H1 (cell line): ENCODE results near the gene TACR2. TPM values are rescaled to one million over a fixed set of nuclear protein-coding genes. Genes with fewer than 3 reads are reported as not detected.
A peak's percentile ranks its signal among the peaks of the same experiment; 100 is the strongest.

Experiments
- CTCF ChIA-PET: fragments of 300-600 bp; sonication (Branson Sonifier 250); formaldehyde crosslinking; loops from one replicate; lab custom pipeline; 2021; ENCODE audit not compliant: partially characterized antibody; lab: Charles Lee
- POLR2A ChIA-PET: fragments of 300-600 bp; sonication (Branson Sonifier 250); formaldehyde crosslinking; loops from one replicate; lab custom pipeline; 2021; ENCODE audit warnings: inconsistent platforms; ENCODE audit not compliant: partially characterized antibody; lab: Charles Lee
- DNase-seq, 2 experiments: peaks; one replicate each; pipeline versions ENCODE4 v3.0.0 to v3.0.0-alpha.2; 2010 to 2022; ENCODE audit warnings: low spot score in 2 of 2, low read depth in 1 of 2, mixed read lengths in 1 of 2
- FAIRE-seq: peaks from 2 replicates; lab custom pipeline; 2011; peaks lifted over from hg19 to GRCh38; lab: Jason Lieb, UNC
- H2AFZ ChIP-seq: 2 replicates; pipeline ENCODE4 v1.8.1; 2012; ENCODE audit warnings: low read length, inconsistent platforms
- H2AK5ac ChIP-seq: 2 replicates; pipeline ENCODE4 v1.6.1; 2013; ENCODE audit warnings: low read depth, low read length
- H2BK120ac ChIP-seq: replicated peaks from 2 replicates; pipeline ENCODE3; 2013; ENCODE audit warnings: low read depth, low read length, inconsistent platforms
- H2BK12ac ChIP-seq: 2 replicates; pipeline ENCODE4 v1.6.1; 2013; ENCODE audit warnings: low read depth, low read length
- H2BK15ac ChIP-seq: 2 replicates; pipeline ENCODE4 v1.6.1; 2013; ENCODE audit warnings: low read length
- H2BK20ac ChIP-seq: 2 replicates; pipeline ENCODE4 v1.6.1; 2013; ENCODE audit warnings: low read length
- H2BK5ac ChIP-seq: 2 replicates; pipeline ENCODE4 v1.6.1; 2013; ENCODE audit warnings: low read depth, low read length
- H3K14ac ChIP-seq: 2 replicates; pipeline ENCODE4 v1.6.1; 2013; ENCODE audit warnings: inconsistent platforms; ENCODE audit not compliant: insufficient read length
- H3K18ac ChIP-seq: 2 replicates; pipeline ENCODE4 v1.6.1; 2013; ENCODE audit warnings: low read length; ENCODE audit errors: extremely low read depth
- H3K23ac ChIP-seq: 2 replicates; pipeline ENCODE4 v1.6.1; 2013; ENCODE audit warnings: inconsistent platforms; ENCODE audit not compliant: insufficient read length
- H3K23me2 ChIP-seq: 2 replicates; pipeline ENCODE4 v1.6.1; 2013; ENCODE audit warnings: low read depth, low read length
- H3K27ac ChIP-seq: 2 replicates; pipeline ENCODE4 v1.6.1; 2011; ENCODE audit warnings: low read depth, low read length, inconsistent platforms
- H3K27me3 ChIP-seq, 4 experiments: replicated peaks in 1 of 4; 1 replicate in 1 of 4; 2 replicates in 3 of 4; pipeline versions ENCODE4 v1.6.1 to v1.8.1; 2011 to 2013; ENCODE audit warnings: low read length in 3 of 4, mild to moderate bottlenecking in 3 of 4, inconsistent platforms in 2 of 4, mixed read lengths in 2 of 4, moderate library complexity in 1 of 4; ENCODE audit not compliant: control insufficient read depth in 3 of 4, insufficient read depth in 3 of 4; ENCODE audit errors: extremely low read depth in 1 of 4
- H3K36me3 ChIP-seq, 4 experiments: 2 replicates each; pipeline versions ENCODE4 v1.6.1 to v1.8.1; 2011 to 2013; ENCODE audit warnings: mild to moderate bottlenecking in 4 of 4, low read length in 3 of 4, moderate library complexity in 2 of 4, control low read depth in 1 of 4, inconsistent platforms in 1 of 4; ENCODE audit not compliant: insufficient read depth in 4 of 4, control insufficient read depth in 2 of 4
- H3K4ac ChIP-seq: replicated peaks from 2 replicates; pipeline ENCODE3; 2013; ENCODE audit warnings: low read length, low read depth, mixed read lengths, inconsistent platforms; ENCODE audit not compliant: insufficient read length
- H3K4me1 ChIP-seq, 4 experiments: replicated peaks in 1 of 4; 1 replicate in 1 of 4; 2 replicates in 3 of 4; pipeline versions ENCODE4 v1.6.1 to v1.8.1; 2011 to 2013; ENCODE audit warnings: low read length in 3 of 4, inconsistent platforms in 2 of 4, mixed read lengths in 1 of 4; ENCODE audit not compliant: insufficient read depth in 4 of 4, control insufficient read depth in 3 of 4
- H3K4me2 ChIP-seq, 2 experiments: 2 replicates each; pipeline versions ENCODE4 v1.6.1 to v1.8.1; 2011 to 2013; ENCODE audit warnings: low read depth in 2 of 2, low read length in 2 of 2, control low read depth in 1 of 2, inconsistent platforms in 1 of 2, mild to moderate bottlenecking in 1 of 2; ENCODE audit not compliant: insufficient read depth in 1 of 2
- H3K4me3 ChIP-seq, 4 experiments: fragments of 200-600, 300-600 bp in 1 of 4; sonication (generic), shearing (Covaris generic), sonication (Bioruptor Twin) in 1 of 4; 2 replicates each; pipeline versions ENCODE4 v1.5.1 to v1.8.1; 2011 to 2016; ENCODE audit warnings: low read length in 4 of 4, low read depth in 3 of 4, control low read depth in 2 of 4, inconsistent platforms in 2 of 4, mild to moderate bottlenecking in 2 of 4, mixed read lengths in 1 of 4, moderate library complexity in 1 of 4; ENCODE audit not compliant: insufficient read depth in 2 of 4; ENCODE audit errors: extremely low read depth in 1 of 4
- H3K56ac ChIP-seq: replicated peaks from 2 replicates; pipeline ENCODE3; 2013; ENCODE audit warnings: low read depth, mild to moderate bottlenecking, mixed read lengths, low read length, inconsistent platforms; ENCODE audit not compliant: insufficient read length
- H3K79me1 ChIP-seq: 2 replicates; pipeline ENCODE4 v1.6.1; 2013; ENCODE audit warnings: low read depth, low read length, control low read depth
- H3K79me2 ChIP-seq, 2 experiments: 2 replicates each; pipeline versions ENCODE4 v1.6.1 to v1.8.1; 2012 to 2013; ENCODE audit warnings: low read length in 2 of 2, mild to moderate bottlenecking in 2 of 2, inconsistent platforms in 1 of 2; ENCODE audit not compliant: insufficient read depth in 2 of 2, control insufficient read depth in 1 of 2
- H3K9ac ChIP-seq, 4 experiments: replicated peaks in 1 of 4; 1 replicate in 1 of 4; 2 replicates in 3 of 4; pipeline versions ENCODE4 v1.6.1 to v1.8.1; 2011 to 2013; ENCODE audit warnings: low read depth in 3 of 4, low read length in 3 of 4, control low read depth in 2 of 4, mild to moderate bottlenecking in 2 of 4, moderate library complexity in 2 of 4, inconsistent platforms in 1 of 4; ENCODE audit errors: extremely low read depth in 1 of 4
- H3K9me3 ChIP-seq, 2 experiments: 2 replicates each; pipeline versions ENCODE4 v1.6.1 to v1.8.1; 2012 to 2013; ENCODE audit warnings: mild to moderate bottlenecking in 2 of 2, moderate library complexity in 2 of 2, control low read depth in 1 of 2, inconsistent platforms in 1 of 2, low read depth in 1 of 2, low read length in 1 of 2, mixed read lengths in 1 of 2; ENCODE audit not compliant: insufficient read depth in 2 of 2
- H4K20me1 ChIP-seq, 2 experiments: replicated peaks in 1 of 2; 2 replicates each; pipeline versions ENCODE3 to v1.8.1; 2011 to 2013; ENCODE audit warnings: inconsistent platforms in 2 of 2, low read length in 2 of 2, mild to moderate bottlenecking in 1 of 2; ENCODE audit not compliant: insufficient read depth in 2 of 2, control insufficient read depth in 1 of 2
- H4K5ac ChIP-seq: 2 replicates; pipeline ENCODE4 v1.6.1; 2013; ENCODE audit warnings: low read length, low read depth, mixed read lengths, inconsistent platforms; ENCODE audit not compliant: insufficient read length
- H4K8ac ChIP-seq: 2 replicates; pipeline ENCODE4 v1.8.0; 2013; ENCODE audit warnings: mild to moderate bottlenecking, moderate library complexity, low read length, inconsistent platforms; ENCODE audit not compliant: insufficient read depth; ENCODE audit errors: extremely low read depth
- H4K91ac ChIP-seq: replicated peaks from 2 replicates; pipeline ENCODE3; 2013; ENCODE audit warnings: low read length, mixed read lengths, inconsistent platforms; ENCODE audit not compliant: insufficient read length
- ATF2 ChIP-seq: IDR thresholded peaks from 2 replicates; pipeline ENCODE4 v1.6.1; 2012; ENCODE audit warnings: low read length, inconsistent platforms
- ATF3 ChIP-seq: IDR thresholded peaks from 2 replicates; pipeline ENCODE4 v1.6.1; 2011; ENCODE audit warnings: low read depth, mild to moderate bottlenecking, low read length; ENCODE audit not compliant: insufficient read depth
- CBX5 ChIP-seq: fragments of 300-800, 300-1000 bp; sonication (generic); IDR thresholded peaks from 2 replicates; pipeline ENCODE4 v1.7.1; 2016; ENCODE audit warnings: antibody characterized with exemption, low read length, low read depth
- EGR1 ChIP-seq: IDR thresholded peaks from 2 replicates; pipeline ENCODE4 v1.6.1; 2011; ENCODE audit warnings: low read depth, low read length, borderline replicate concordance
- HDAC2 ChIP-seq, 2 experiments: fragments of 300-600 bp in 1 of 2; sonication (generic) in 1 of 2; IDR thresholded peaks; 2 replicates each; pipeline ENCODE4 v1.6.1; 2011 to 2012; ENCODE audit warnings: low read depth in 2 of 2, low read length in 2 of 2, mild to moderate bottlenecking in 2 of 2, moderate library complexity in 2 of 2, borderline replicate concordance in 1 of 2, inconsistent platforms in 1 of 2
- NRF1 ChIP-seq: IDR thresholded peaks from 2 replicates; pipeline ENCODE4 v1.6.1; 2011; ENCODE audit warnings: mild to moderate bottlenecking, low read depth, low read length, improper control_type of control experiment
- PHF8 ChIP-seq: fragments of 200-600 bp; sonication (generic); conservative IDR thresholded peaks from 2 replicates; pipeline ENCODE4 v1.7.1; 2012; ENCODE audit warnings: low read depth, mild to moderate bottlenecking, inconsistent platforms, low read length, moderate library complexity
- SIN3A ChIP-seq, 2 experiments: IDR thresholded peaks in 1 of 2; conservative IDR thresholded peaks in 1 of 2; 2 replicates each; pipeline ENCODE4 v1.6.1; 2011 to 2012; ENCODE audit warnings: low read length in 2 of 2, improper control_type of control experiment in 1 of 2, low read depth in 1 of 2, mild to moderate bottlenecking in 1 of 2
- TAF7 ChIP-seq: optimal IDR thresholded peaks from 2 replicates; pipeline ENCODE3; 2011; ENCODE audit warnings: low read depth, mild to moderate bottlenecking, inconsistent platforms, low read length, moderate library complexity, borderline replicate concordance
- TBP ChIP-seq: IDR thresholded peaks from 2 replicates; pipeline ENCODE4 v1.6.1; 2011; ENCODE audit warnings: low read depth, low read length, improper control_type of control experiment
- WGBS, 2 experiments: shearing (Covaris generic) in 1 of 2; methylation state at CpG; one replicate each; pipeline versions ENCODE4 v1.1.6 to v1.1.7; 2013 to 2015; ENCODE audit warnings: low lambda C conversion rate in 2 of 2, mixed read lengths in 2 of 2, inconsistent platforms in 1 of 2, low coverage in 1 of 2, missing lambda C conversion rate in 1 of 2; ENCODE audit not compliant: insufficient replicate concordance in 2 of 2, insufficient coverage in 1 of 2, insufficient read length in 1 of 2; ENCODE audit errors: extremely low coverage in 1 of 2, missing lambda C conversion rate in 1 of 2; 5-methylcytosine and 5-hydroxymethylcytosine counted together
- polyA plus RNA-seq, 7 experiments: library from polyadenylated mRNA; depleted of rRNA in 3 of 7; stranded (reverse) in 5 of 7; unstranded in 2 of 7; fragments of >200 nt in 5 of 7; fragments of 200-250 nt in 2 of 7; gene quantifications; 1 replicate in 5 of 7; 2 replicates in 1 of 7; 4 replicates in 1 of 7; pipeline versions ENCODE4 v1.2.1 to v1.2.3, GENCODE V29; 2011 to 2013; ENCODE audit warnings: missing spikeins in 2 of 7, mixed read lengths in 2 of 7
- total RNA-seq: library from RNA; stranded (reverse); fragmentation: NEBNext Ultra II Directional; extraction: Animal tissue kit (Norgen Biotek cat#: 25700); gene quantifications from 2 replicates; pipeline ENCODE4 v1.2.1, GENCODE V29; 2021

Gene TACR2
- total and polyA plus RNA-seq, 2 of the 8 experiments (the other 6 are each of a cell fraction or from before 2014, with no cell fraction given) = 0.06 TPM; not detected in 1

GRCh38 chr10:69412232-69412790 is 4.4 kb downstream of the TACR2 start:
- no peak overlapping the region for H3K9ac ChIP-seq
- ChIA-PET POLR2A (interaction anchor here (1.5 to 1.7 kb wide), 2 partner anchors 12 to 36 kb away, joined by 4 to 5 read pairs; no protein-coding TSS in a partner anchor), CTCF (interaction anchor here (0.7 to 3.5 kb wide), 8 partner anchors 11 to 223 kb away, joined by 3 to 28 read pairs (median 3); no protein-coding TSS in a partner anchor)
- no peak overlapping the region for H4K8ac ChIP-seq
- no peak overlapping the region for H4K5ac ChIP-seq
- H3K27ac ChIP-seq = no peak overlapping the region
- H3K4me1 ChIP-seq = peaks cover 0 to 3% (median under 1%) of the 10 kb centered on the region in 4 experiments; a peak in 2 of 7 replicates
- no peak overlapping the region for H3K4ac ChIP-seq
- H4K20me1 ChIP-seq = no peaks in the 10 kb centered on the region
- no peaks in the 10 kb centered on the region for H3K36me3 ChIP-seq
- H3K27me3 ChIP-seq = no peaks in the 10 kb centered on the region
- H3K23ac ChIP-seq = no peak overlapping the region
- H3K23me2 ChIP-seq = no peaks in the 10 kb centered on the region
- peak overlapping the region; percentile 33; the same call in 1 of the 2 replicates for H2BK12ac ChIP-seq
- WGBS, 2 experiments = 84% methylated on average over 3 of the region's 3 CpGs; no CpG with 5 or more reads in 1 of the 2 experiments
- no peak overlapping the region for H2BK15ac ChIP-seq
- no peak overlapping the region for H3K4me2 ChIP-seq
- H3K9me3 ChIP-seq = no peaks in the 10 kb centered on the region
- H2BK5ac ChIP-seq = no peak overlapping the region
- H3K56ac ChIP-seq = no peak overlapping the region
- DNase-seq (no peak), FAIRE-seq (no peak)
- no peak overlapping the region for H2AFZ ChIP-seq
- no peak overlapping the region for H2BK20ac ChIP-seq
- H3K4me3 ChIP-seq = no peak overlapping the region
- no peak overlapping the region for H2BK120ac ChIP-seq
- H3K79me1 ChIP-seq = no peaks in the 10 kb centered on the region
- no peak overlapping the region for H3K14ac ChIP-seq
- H4K91ac ChIP-seq = no peak overlapping the region
- H2AK5ac ChIP-seq = 0 out of 2 replicates have a peak overlapping the region, but pooled peaks have one; percentile 33
- no peaks in the 10 kb centered on the region for H3K79me2 ChIP-seq
- no peak overlapping the region for H3K18ac ChIP-seq
- TF ChIP-seq ATF3 (no peak), TBP (no peak), NRF1 (no peak), PHF8 (no peak), TAF7 (no peak), EGR1 (no peak), HDAC2 (IDR thresholded peaks at IDR 0.05; ENCODE audit: borderline replicate concordance in 1 of 2, low read depth in 2 of 2, low read length in 2 of 2) (no peak), CBX5 (no peak), SIN3A (conservative IDR thresholded peaks at IDR 0.05 in 1 of 2, IDR thresholded peaks at IDR 0.05 in 1 of 2; ENCODE audit: low read depth in 1 of 2, low read length in 2 of 2) (no peak), ATF2 (no peak)
